HEK293T (cell line): ENCODE results near the gene FAM171A2.

Experiments
- CTCF ChIA-PET: fragments of 350-600 bp; formaldehyde crosslinking; extraction: SDS; loops from one replicate; lab custom pipeline; 2021; ENCODE audit warnings: antibody characterized with exemption, inconsistent platforms; lab: Yijun Ruan, JAX
- POLR2A ChIA-PET: fragments of 350-600 bp; formaldehyde crosslinking; extraction: SDS; loops from one replicate; lab custom pipeline; 2020; ENCODE audit warnings: antibody characterized with exemption, inconsistent platforms; lab: Yijun Ruan, JAX
- DNase-seq: peaks from one replicate; pipeline ENCODE4 v3.0.0; 2012; ENCODE audit warnings: mixed read lengths; ENCODE audit errors: extremely low spot score
- ARNT ChIP-seq: fragments of 450-650 bp; IDR thresholded peaks from 2 replicates; pipeline ENCODE4 v1.6.1; 2017; ENCODE audit warnings: mild to moderate bottlenecking
- BHLHE40 ChIP-seq: fragments of 450-650 bp; IDR thresholded peaks from 2 replicates; pipeline ENCODE4 v1.6.1; 2016; ENCODE audit warnings: mild to moderate bottlenecking, moderate library complexity, borderline replicate concordance
- CTBP1 ChIP-seq: fragments of 450-650 bp; IDR thresholded peaks from 2 replicates; pipeline ENCODE4 v1.6.1; 2016; ENCODE audit warnings: borderline replicate concordance
- ELF4 ChIP-seq: fragments of 450-650 bp; IDR thresholded peaks from 2 replicates; pipeline ENCODE4 v1.6.1; 2017; ENCODE audit warnings: antibody characterized with exemption
- FOXA1 ChIP-seq: fragments of 450-650 bp; IDR thresholded peaks from 2 replicates; pipeline ENCODE4 v1.6.1; 2016; ENCODE audit warnings: mild to moderate bottlenecking
- FOXK2 ChIP-seq: fragments of 450-650 bp; IDR thresholded peaks from 2 replicates; pipeline ENCODE4 v1.6.1; 2016; ENCODE audit warnings: mild to moderate bottlenecking
- FOXM1 ChIP-seq: fragments of 450-650 bp; IDR thresholded peaks from 2 replicates; pipeline ENCODE4 v1.6.1; 2017; ENCODE audit warnings: mild to moderate bottlenecking, borderline replicate concordance
- HDGF ChIP-seq: fragments of 450-650 bp; IDR thresholded peaks from 2 replicates; pipeline ENCODE4 v1.6.1; 2017; ENCODE audit warnings: antibody characterized with exemption, borderline replicate concordance
- L3MBTL2 ChIP-seq: fragments of 450-650 bp; conservative IDR thresholded peaks from 2 replicates; pipeline ENCODE4 v1.6.1; 2016; ENCODE audit warnings: mild to moderate bottlenecking
- LEF1 ChIP-seq: fragments of 450-650 bp; IDR thresholded peaks from 2 replicates; pipeline ENCODE4 v1.6.1; 2017; ENCODE audit warnings: mild to moderate bottlenecking, borderline replicate concordance
- NFRKB ChIP-seq: fragments of 450-650 bp; IDR thresholded peaks from 2 replicates; pipeline ENCODE4 v1.6.1; 2016; ENCODE audit warnings: mild to moderate bottlenecking, moderate library complexity
- PKNOX1 ChIP-seq: fragments of 450-650 bp; IDR thresholded peaks from 2 replicates; pipeline ENCODE4 v1.6.1; 2016
- SP1 ChIP-seq: fragments of 450-650 bp; IDR thresholded peaks from 2 replicates; pipeline ENCODE4 v1.6.1; 2017
- SUZ12 ChIP-seq: fragments of 450-650 bp; IDR thresholded peaks from 2 replicates; pipeline ENCODE4 v1.6.1; 2016; ENCODE audit warnings: mild to moderate bottlenecking
- TARDBP ChIP-seq: fragments of 450-650 bp; IDR thresholded peaks from 2 replicates; pipeline ENCODE4 v1.6.1; 2016
- ZNF384 ChIP-seq: fragments of 450-650 bp; IDR thresholded peaks from 2 replicates; pipeline ENCODE4 v1.6.1; 2016

Gene FAM171A2

DNA sequence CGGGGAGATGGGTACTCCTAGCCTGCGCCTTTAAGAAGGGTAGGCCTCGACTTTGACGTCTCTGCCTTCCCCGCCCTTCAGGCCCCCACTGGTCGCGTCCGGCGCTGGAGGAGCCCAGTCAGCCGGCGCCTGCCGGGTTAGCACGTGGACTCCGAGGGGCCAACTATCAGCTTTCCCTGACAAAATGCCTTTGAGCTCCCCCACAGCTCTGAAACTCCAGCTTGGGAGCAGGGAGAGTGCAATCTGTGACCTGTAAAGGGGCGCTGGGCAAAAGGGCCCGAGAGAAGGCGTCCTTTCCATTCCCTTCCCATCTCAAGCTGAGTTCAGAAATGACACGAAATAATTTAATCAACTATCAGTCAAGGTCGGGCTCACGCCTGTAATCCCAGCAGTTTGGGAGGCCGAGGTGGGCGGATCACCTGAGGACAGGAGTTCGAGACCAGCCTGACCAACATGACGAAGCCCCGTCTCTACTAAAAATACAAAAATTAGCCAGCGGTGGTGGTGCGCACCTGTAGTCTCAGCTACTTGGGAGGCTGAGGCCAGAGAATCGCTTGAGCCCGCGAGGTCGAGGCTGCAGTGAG lies 36.7 kb downstream of the FAM171A2 start:
- DNase-seq = peak; percentile 90

GRCh38 chr17:44324571-44325275 lies 38.9 kb downstream of the FAM171A2 start, which contains the start of gene SLC25A39:
Gene SLC25A39 (minus strand): TSS chr17:44324823. CDS start chr17:44323562, 1,261 bp downstream.
- DNase-seq = peak; percentile 92
- ChIA-PET CTCF (interaction anchor here (1.1 kb wide), 1 partner anchor 38 kb away, joined by 3 read pairs; the partner anchor contains the start of gene FAM171A2), POLR2A (interaction anchor here (0.7 to 2.0 kb wide), 8 partner anchors 23 to 201 kb away, joined by 3 to 11 read pairs (median 4); partner anchors contain the start of genes HDAC5, TMUB2 and UBTF)
- TF ChIP-seq CTBP1 (peak; percentile 16; the same call in 1 of the 2 replicates), SP1 (no peak), FOXM1 (peak; percentile 91), BHLHE40 (no peak), ARNT (0 out of 2 replicates have a peak, but pooled peaks have one; percentile 41)

More for the DNA sequence above, 36.7 kb downstream of the FAM171A2 start:
- POLR2A ChIA-PET = interaction anchor here (0.6 to 1.5 kb wide), 11 partner anchors 10 to 203 kb away, joined by 3 to 8 read pairs (median 3); partner anchors contain the start of genes GRN, HDAC5 and TMUB2
- TF ChIP-seq ZNF384 (no peak), BHLHE40 (no peak), ARNT (no peak), FOXM1 (peak; percentile 94), PKNOX1 (no peak), CTBP1 (no peak), L3MBTL2 (peak; percentile 89)
- CTCF ChIA-PET = interaction anchor here (0.6 to 1.2 kb wide), 6 partner anchors 17 to 117 kb away, joined by 3 to 4 read pairs (median 4); partner anchors contain the start of gene GRN

- POLR2A ChIA-PET = interaction anchor here (1.0 to 2.0 kb wide), 6 partner anchors 23 to 201 kb away, joined by 3 to 11 read pairs (median 4); partner anchors contain the start of genes HDAC5, TMUB2 and UBTF
- CTCF ChIA-PET = interaction anchor here (1.1 kb wide), 1 partner anchor 39 kb away, joined by 3 read pairs; the partner anchor contains the start of gene FAM171A2
- TF ChIP-seq BHLHE40 (no peak), L3MBTL2 (peak; percentile 85)
- DNase-seq = no peak
These were observed 39.5 kb downstream of the FAM171A2 start for GRCh38 chr17:44324092-44324570.

DNA sequence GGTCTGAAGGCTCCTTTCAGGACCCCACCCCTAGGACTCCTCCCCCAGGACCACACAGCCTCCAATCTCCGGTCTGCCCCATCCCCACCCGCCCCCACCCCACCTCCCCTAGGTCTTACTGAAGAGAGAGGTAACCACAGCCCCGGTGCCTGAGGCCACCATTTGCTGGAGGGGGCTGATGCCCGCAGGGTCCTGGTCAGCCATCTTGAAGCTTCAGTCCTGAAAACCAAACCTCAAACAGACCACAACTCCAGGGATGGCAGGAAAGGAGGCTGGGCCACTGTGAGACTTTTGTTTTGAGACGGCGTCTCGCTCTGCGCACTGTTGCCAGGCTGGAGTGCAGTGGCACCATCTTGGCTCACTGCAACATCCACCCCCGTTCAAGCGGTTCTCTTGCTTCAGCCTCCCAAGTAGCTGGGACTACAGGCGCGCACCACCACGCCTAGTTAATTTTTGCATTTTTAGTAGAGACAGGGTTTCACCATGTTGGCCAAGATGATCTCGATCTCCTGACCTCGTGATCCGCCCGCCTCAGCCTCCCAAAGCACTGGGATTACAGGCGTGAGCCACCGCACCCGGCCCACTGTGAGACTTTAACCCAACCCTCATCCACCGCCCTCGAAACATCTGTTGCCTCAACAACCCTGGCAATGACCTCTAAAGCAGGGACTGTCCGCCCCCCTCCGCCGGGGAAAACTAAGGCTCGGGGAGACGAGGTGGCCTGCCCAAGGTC lies 40.1 kb downstream of the FAM171A2 start:
- ChIA-PET CTCF (interaction anchor here (1.1 kb wide), 1 partner anchor 40 kb away, joined by 3 read pairs; the partner anchor contains the start of gene FAM171A2), POLR2A (interaction anchor here (1.5 to 2.0 kb wide), 2 partner anchors 102 to 114 kb away, joined by 5 to 11 read pairs; no protein-coding TSS in a partner anchor)
- no peak for DNase-seq
- no peak for TF ChIP-seq FOXA1
- TF ChIP-seq FOXM1 = no peak
- no peak for TF ChIP-seq HDGF
- no peak for TF ChIP-seq ELF4
- TF ChIP-seq ARNT = no peak
- TF ChIP-seq BHLHE40 = no peak
- TF ChIP-seq FOXK2 = no peak
- TF ChIP-seq SUZ12 = no peak
- no peak for TF ChIP-seq NFRKB
- TF ChIP-seq ZNF384 = no peak
- TF ChIP-seq SP1 = no peak
- no peak for TF ChIP-seq TARDBP
- no peak for TF ChIP-seq L3MBTL2
- no peak for TF ChIP-seq CTBP1
- TF ChIP-seq PKNOX1 = no peak
- TF ChIP-seq LEF1 = no peak

- POLR2A ChIA-PET = interaction anchor here (0.7 kb wide), 1 partner anchor 123 kb away, joined by 3 read pairs; the partner anchor contains the start of gene ATXN7L3
- CTCF ChIA-PET = interaction anchor here (0.6 kb wide), 1 partner anchor 24 kb away, joined by 3 read pairs; no protein-coding TSS in a partner anchor
- TF ChIP-seq ARNT = no peak
- no peak for TF ChIP-seq FOXA1
- no peak for TF ChIP-seq SUZ12
- no peak for TF ChIP-seq HDGF
- TF ChIP-seq SP1 = no peak
- no peak for TF ChIP-seq LEF1
- TF ChIP-seq ZNF384 = no peak
- TF ChIP-seq CTBP1 = no peak
- no peak for TF ChIP-seq ELF4
- TF ChIP-seq L3MBTL2 = no peak
- TF ChIP-seq PKNOX1 = no peak
- TF ChIP-seq BHLHE40 = no peak
- TF ChIP-seq NFRKB = no peak
- TF ChIP-seq FOXM1 = no peak
- no peak for DNase-seq
These were observed 41.3 kb downstream of the FAM171A2 start for GRCh38 chr17:44322236-44322895.
